Type B pancreatic cell (in vitro differentiated cells): Measurements from ENCODE around the gene NPLOC4. TPM values are rescaled to one million over a fixed set of nuclear protein-coding genes. Genes with fewer than 3 reads are reported as not detected.

Source experiments
- DNase-seq: peaks from one replicate; pipeline ENCODE4 v3.0.0; 2021; ENCODE audit warnings: mixed read lengths; ENCODE audit not compliant: unreplicated experiment; ENCODE audit errors: extremely low spot score
- H3K27ac Mint-ChIP-seq: 2 replicates; pipeline ENCODE4 v1.8.0; 2021; ENCODE audit warnings: mild to moderate bottlenecking, mixed read lengths
- H3K27me3 Mint-ChIP-seq: 2 replicates; pipeline ENCODE4 v1.8.0; 2021; ENCODE audit warnings: mixed read lengths
- H3K36me3 Mint-ChIP-seq: 2 replicates; pipeline ENCODE4 v1.8.0; 2021; ENCODE audit warnings: mixed read lengths
- H3K4me1 Mint-ChIP-seq: one replicate; pipeline ENCODE4 v1.8.0; 2021; ENCODE audit warnings: mixed read lengths; ENCODE audit not compliant: unreplicated experiment
- H3K4me3 Mint-ChIP-seq: 2 replicates; pipeline ENCODE4 v1.8.0; 2021; ENCODE audit warnings: mild to moderate bottlenecking, mixed read lengths
- H3K9me3 Mint-ChIP-seq: 2 replicates; pipeline ENCODE4 v1.8.0; 2021; ENCODE audit warnings: mixed read lengths
- CTCF ChIP-seq: fragments of 200-600 bp; sonication (generic); conservative IDR thresholded peaks from 2 replicates; pipeline ENCODE4 v1.5.0; 2021; ENCODE audit warnings: antibody characterized with exemption, mild to moderate bottlenecking
- total RNA-seq: library from RNA; stranded (reverse); gene quantifications from 2 replicates; pipeline ENCODE4 v1.2.1, GENCODE V29; 2021; ENCODE audit warnings: low replicate concordance

NPLOC4 gene
- total RNA-seq, 1 donor from 2014 or later: 82.4 TPM

- no peaks in the 10 kb centered on the region for H3K9me3 Mint-ChIP-seq
- H3K4me1 Mint-ChIP-seq: peaks cover 16% of the 10 kb centered on the region
- DNase-seq: no peak
- no peak overlapping the region for H3K27ac Mint-ChIP-seq
- peaks cover 4% of the 10 kb centered on the region for H3K36me3 Mint-ChIP-seq
- H3K4me3 Mint-ChIP-seq: no peak overlapping the region
- no peak for TF ChIP-seq CTCF
- no peaks in the 10 kb centered on the region for H3K27me3 Mint-ChIP-seq
These were observed 80.7 kb downstream of the NPLOC4 start for GRCh38 chr17:81556175-81556691.

GRCh38 chr17:81553616-81554181 is 83.2 kb downstream of the NPLOC4 start:
- H3K27me3 Mint-ChIP-seq: no peaks in the 10 kb centered on the region
- no peak for DNase-seq
- peak overlapping the region; percentile 76 for H3K27ac Mint-ChIP-seq
- peaks cover 28% of the 10 kb centered on the region for H3K4me1 Mint-ChIP-seq
- no peak for TF ChIP-seq CTCF
- H3K36me3 Mint-ChIP-seq: peaks cover 13% of the 10 kb centered on the region
- H3K4me3 Mint-ChIP-seq: peak overlapping the region; percentile 88
- H3K9me3 Mint-ChIP-seq: no peaks in the 10 kb centered on the region

GRCh38 chr17:81553018-81553615 is 83.8 kb downstream of the NPLOC4 start:
- peak overlapping the region; percentile 76 for H3K27ac Mint-ChIP-seq
- TF ChIP-seq CTCF: no peak
- H3K4me1 Mint-ChIP-seq: peaks cover 28% of the 10 kb centered on the region
- H3K27me3 Mint-ChIP-seq: no peaks in the 10 kb centered on the region
- peak overlapping the region; percentile 88 for H3K4me3 Mint-ChIP-seq
- no peaks in the 10 kb centered on the region for H3K9me3 Mint-ChIP-seq
- DNase-seq: no peak
- H3K36me3 Mint-ChIP-seq: peaks cover 13% of the 10 kb centered on the region

- Mint-ChIP-seq H3K9me3 (no peaks in the 10 kb centered on the region), H3K27ac (peak within 1 kb of the TSS; percentile 76), H3K36me3 (peaks cover 12% of the 10 kb centered on the region), H3K4me1 (peaks cover 28% of the 10 kb centered on the region), H3K4me3 (peak within 1 kb of the TSS; percentile 90), H3K27me3 (no peaks in the 10 kb centered on the region)
- TF ChIP-seq CTCF: no peak
- peak; percentile 86 for DNase-seq
These were observed 84.5 kb downstream of the NPLOC4 start, which contains the start of gene FAAP100 for GRCh38 chr17:81552244-81553017. Gene FAAP100, minus strand, starts transcription at chr17:81552353. Its CDS starts 23 bp downstream, at chr17:81552330.

GRCh38 chr17:81551458-81552243 is 85.3 kb downstream of the NPLOC4 start:
- peak overlapping the region; percentile 90 for H3K4me3 Mint-ChIP-seq
- H3K9me3 Mint-ChIP-seq: no peaks in the 10 kb centered on the region
- no peaks in the 10 kb centered on the region for H3K27me3 Mint-ChIP-seq
- TF ChIP-seq CTCF: no peak
- no peak overlapping the region for H3K27ac Mint-ChIP-seq
- DNase-seq: no peak
- peaks cover 9% of the 10 kb centered on the region for H3K36me3 Mint-ChIP-seq
- H3K4me1 Mint-ChIP-seq: peaks cover 28% of the 10 kb centered on the region
